ENCODE data around the gene KIR3DL2. TPM values are rescaled to one million over a fixed set of nuclear protein-coding genes. Genes with fewer than 3 reads are reported as not detected.
"Not testable (repeated sequence)": the region's sequence is repeated elsewhere in the genome, so short reads cannot be mapped to it uniquely, and the experiment has no call there.

KIR3DL2 gene
- total and polyA plus RNA-seq, 7 donors, result 0.22 TPM; not detected in 6

GRCh38 chr19:54850930-54851329 is 687 bp downstream of the KIR3DL2 start:
- intact Hi-C loops (cut with DNase I), result no loop called here
- WGBS, 2 donors, result 47 to 76% methylated on average over 2 of the region's 2 CpGs
- DNase-seq, result no peak
- no peaks in the 10 kb centered on the region for H3K27me3 ChIP-seq
- no peaks in the 10 kb centered on the region for H3K4me1 ChIP-seq
- TF ChIP-seq POLR2AphosphoS5 (IDR thresholded peaks at IDR 0.05) (no peak), POLR2A (IDR thresholded peaks at IDR 0.05) (no peak), CTCF (IDR thresholded peaks at IDR 0.05) (no peak), EP300 (IDR thresholded peaks at IDR 0.05) (no peak)
- no peaks in the 10 kb centered on the region for H3K36me3 ChIP-seq
- H3K27ac ChIP-seq, result no peak overlapping the region
- no peak overlapping the region for H3K4me3 ChIP-seq
- H3K9me3 ChIP-seq, result no peaks in the 10 kb centered on the region

GRCh38 chr19:54851353-54851752 is 1.1 kb downstream of the KIR3DL2 start:
- H3K9me3 ChIP-seq, result no peaks in the 10 kb centered on the region
- DNase-seq, result no peak
- no peaks in the 10 kb centered on the region for H3K36me3 ChIP-seq
- H3K4me1 ChIP-seq, result no peaks in the 10 kb centered on the region
- intact Hi-C loops (cut with DNase I), result no loop called here
- H3K27ac ChIP-seq, result no peak overlapping the region
- no peaks in the 10 kb centered on the region for H3K27me3 ChIP-seq
- no peak overlapping the region for H3K4me3 ChIP-seq
- 73 to 90% methylated on average over 7 of the region's 7 CpGs for WGBS, 2 donors
- TF ChIP-seq EP300 (IDR thresholded peaks at IDR 0.05), result no peak
- no peak for TF ChIP-seq CTCF (IDR thresholded peaks at IDR 0.05)
- TF ChIP-seq POLR2A (IDR thresholded peaks at IDR 0.05), result no peak
- no peak for TF ChIP-seq POLR2AphosphoS5 (IDR thresholded peaks at IDR 0.05)

- H3K9me3 ChIP-seq; H3K27me3 ChIP-seq; H3K4me3 ChIP-seq; H3K36me3 ChIP-seq; DNase-seq; H3K27ac ChIP-seq; intact Hi-C loops (cut with DNase I); H3K4me1 ChIP-seq: not testable (repeated sequence)
- WGBS, 2 donors, result 59 to 71% methylated on average over 1 of the region's 1 CpG
Measured at GRCh38 chr19:54855241-54855640, 5.0 kb downstream of the KIR3DL2 start.

GRCh38 chr19:54858476-54858875 is 8.2 kb downstream of the KIR3DL2 start:
- DNase-seq; H3K4me3 ChIP-seq; H3K27ac ChIP-seq; intact Hi-C loops (cut with DNase I); H3K36me3 ChIP-seq; H3K4me1 ChIP-seq; H3K9me3 ChIP-seq; H3K27me3 ChIP-seq: not testable (repeated sequence)
- 79 to 87% methylated on average over 3 of the region's 3 CpGs for WGBS, 2 donors

- H3K9me3 ChIP-seq; H3K4me3 ChIP-seq; H3K36me3 ChIP-seq; H3K4me1 ChIP-seq; H3K27me3 ChIP-seq; DNase-seq; intact Hi-C loops (cut with DNase I); H3K27ac ChIP-seq: not testable (repeated sequence)
- 69 to 82% methylated on average over 7 of the region's 7 CpGs for whole genome bisulfite sequencing, 2 donors
Measured at GRCh38 chr19:54859421-54859820, 9.2 kb downstream of the KIR3DL2 start.

- intact Hi-C loops (cut with DNase I); H3K9me3 ChIP-seq; H3K4me3 ChIP-seq; H3K27me3 ChIP-seq; DNase-seq; H3K4me1 ChIP-seq; H3K27ac ChIP-seq; H3K36me3 ChIP-seq: not testable (repeated sequence)
- 100% methylated on average over 1 of the region's 3 CpGs; no CpG with 5 or more reads in 1 of the 2 donors for WGBS, 2 donors
Measured at GRCh38 chr19:54863459-54863858, 13.2 kb downstream of the KIR3DL2 start.

- TF ChIP-seq CTCF (IDR thresholded peaks at IDR 0.05), result no peak
- Histone ChIP-seq H3K36me3 (no peaks in the 10 kb centered on the region), H3K27ac (no peak overlapping the region), H3K27me3 (no peaks in the 10 kb centered on the region), H3K4me3 (no peak overlapping the region), H3K9me3 (no peaks in the 10 kb centered on the region), H3K4me1 (no peaks in the 10 kb centered on the region)
- WGBS, 2 donors, result 55 to 63% methylated on average over 3 of the region's 3 CpGs
- DNase-seq, result no peak
- intact Hi-C loops (cut with DNase I), result no loop called here
Measured at GRCh38 chr19:54871696-54872095, 21.5 kb downstream of the KIR3DL2 start.

All from sigmoid colon (tissue), 7 donors.